ENCODE data around the gene CUTA.

DNA sequence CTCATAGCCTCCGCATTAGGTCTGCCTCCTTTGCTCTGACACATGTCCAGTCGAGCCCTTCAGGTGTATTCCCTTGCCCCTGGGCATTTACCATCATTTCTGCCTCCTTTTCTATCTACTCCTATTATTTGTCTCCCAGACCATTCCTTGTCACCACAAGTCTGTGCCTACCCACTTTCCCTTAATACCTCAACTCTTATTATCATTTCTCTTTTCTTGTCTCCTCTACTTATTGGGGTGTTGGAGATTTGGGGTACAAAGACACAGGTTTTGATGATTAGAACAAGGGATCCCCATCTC, 3.4 kb upstream of the CUTA start:
- no peak for TF ChIP-seq POLR2A (IDR thresholded peaks at IDR 0.05)
- TF ChIP-seq, protein P1, sequence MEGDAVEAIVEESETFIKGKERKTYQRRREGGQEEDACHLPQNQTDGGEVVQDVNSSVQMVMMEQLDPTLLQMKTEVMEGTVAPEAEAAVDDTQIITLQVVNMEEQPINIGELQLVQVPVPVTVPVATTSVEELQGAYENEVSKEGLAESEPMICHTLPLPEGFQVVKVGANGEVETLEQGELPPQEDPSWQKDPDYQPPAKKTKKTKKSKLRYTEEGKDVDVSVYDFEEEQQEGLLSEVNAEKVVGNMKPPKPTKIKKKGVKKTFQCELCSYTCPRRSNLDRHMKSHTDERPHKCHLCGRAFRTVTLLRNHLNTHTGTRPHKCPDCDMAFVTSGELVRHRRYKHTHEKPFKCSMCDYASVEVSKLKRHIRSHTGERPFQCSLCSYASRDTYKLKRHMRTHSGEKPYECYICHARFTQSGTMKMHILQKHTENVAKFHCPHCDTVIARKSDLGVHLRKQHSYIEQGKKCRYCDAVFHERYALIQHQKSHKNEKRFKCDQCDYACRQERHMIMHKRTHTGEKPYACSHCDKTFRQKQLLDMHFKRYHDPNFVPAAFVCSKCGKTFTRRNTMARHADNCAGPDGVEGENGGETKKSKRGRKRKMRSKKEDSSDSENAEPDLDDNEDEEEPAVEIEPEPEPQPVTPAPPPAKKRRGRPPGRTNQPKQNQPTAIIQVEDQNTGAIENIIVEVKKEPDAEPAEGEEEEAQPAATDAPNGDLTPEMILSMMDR (IDR thresholded peaks at IDR 0.05 in 4 of 5, conservative IDR thresholded peaks at IDR 0.05 in 1 of 5): no peak

Data from gastrocnemius medialis (tissue), 4 donors.